ENCODE results near the gene HDAC4.

DNA sequence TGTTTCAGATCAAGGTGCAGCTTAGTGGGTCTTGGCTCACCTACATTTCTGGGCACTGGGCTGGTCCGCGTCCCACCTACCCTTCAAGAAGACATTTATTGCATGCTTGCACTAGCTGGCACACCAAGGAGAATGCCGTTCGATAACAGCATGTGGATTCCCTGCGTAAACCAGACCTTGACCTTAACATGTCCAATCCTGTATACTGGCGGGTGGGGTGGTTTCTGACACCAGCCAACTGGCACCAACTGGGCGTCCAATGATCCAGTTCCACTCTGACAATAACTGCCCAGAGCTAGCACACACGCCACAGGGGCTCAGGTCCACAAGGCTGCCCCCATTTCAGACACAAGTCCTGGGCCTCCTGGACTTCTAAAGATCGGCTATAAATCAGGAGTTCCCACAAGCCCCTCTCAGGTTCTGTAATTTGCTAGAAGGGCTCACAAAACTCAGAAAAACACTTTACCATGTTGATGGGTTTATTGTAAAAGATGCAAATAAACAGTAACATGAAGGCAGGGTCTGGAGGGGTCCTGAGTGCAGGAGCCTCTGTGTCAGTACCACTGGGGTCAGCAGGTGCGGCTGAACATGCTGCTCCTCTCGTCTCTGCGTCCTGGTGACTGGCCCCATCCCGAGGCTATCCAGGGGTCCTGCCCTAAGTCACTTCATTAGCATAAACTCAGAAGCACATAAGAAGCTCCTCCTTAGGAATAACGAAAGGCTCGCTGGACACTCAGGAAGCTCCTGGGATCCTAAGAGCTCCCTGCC lies 161.8 kb downstream of the HDAC4 start:
- TF ChIP-seq POLR2G (IDR thresholded peaks at IDR 0.05; ENCODE audit: low read depth, low read length) (no peak), POLR2AphosphoS5 (IDR thresholded peaks at IDR 0.05; ENCODE audit: control insufficient read depth, insufficient read depth, low read depth, low read length) (no peak), CBFB (CRISPR knock-in tag; IDR thresholded peaks at IDR 0.05) (no peak)
- TF ChIP-seq, protein P1, sequence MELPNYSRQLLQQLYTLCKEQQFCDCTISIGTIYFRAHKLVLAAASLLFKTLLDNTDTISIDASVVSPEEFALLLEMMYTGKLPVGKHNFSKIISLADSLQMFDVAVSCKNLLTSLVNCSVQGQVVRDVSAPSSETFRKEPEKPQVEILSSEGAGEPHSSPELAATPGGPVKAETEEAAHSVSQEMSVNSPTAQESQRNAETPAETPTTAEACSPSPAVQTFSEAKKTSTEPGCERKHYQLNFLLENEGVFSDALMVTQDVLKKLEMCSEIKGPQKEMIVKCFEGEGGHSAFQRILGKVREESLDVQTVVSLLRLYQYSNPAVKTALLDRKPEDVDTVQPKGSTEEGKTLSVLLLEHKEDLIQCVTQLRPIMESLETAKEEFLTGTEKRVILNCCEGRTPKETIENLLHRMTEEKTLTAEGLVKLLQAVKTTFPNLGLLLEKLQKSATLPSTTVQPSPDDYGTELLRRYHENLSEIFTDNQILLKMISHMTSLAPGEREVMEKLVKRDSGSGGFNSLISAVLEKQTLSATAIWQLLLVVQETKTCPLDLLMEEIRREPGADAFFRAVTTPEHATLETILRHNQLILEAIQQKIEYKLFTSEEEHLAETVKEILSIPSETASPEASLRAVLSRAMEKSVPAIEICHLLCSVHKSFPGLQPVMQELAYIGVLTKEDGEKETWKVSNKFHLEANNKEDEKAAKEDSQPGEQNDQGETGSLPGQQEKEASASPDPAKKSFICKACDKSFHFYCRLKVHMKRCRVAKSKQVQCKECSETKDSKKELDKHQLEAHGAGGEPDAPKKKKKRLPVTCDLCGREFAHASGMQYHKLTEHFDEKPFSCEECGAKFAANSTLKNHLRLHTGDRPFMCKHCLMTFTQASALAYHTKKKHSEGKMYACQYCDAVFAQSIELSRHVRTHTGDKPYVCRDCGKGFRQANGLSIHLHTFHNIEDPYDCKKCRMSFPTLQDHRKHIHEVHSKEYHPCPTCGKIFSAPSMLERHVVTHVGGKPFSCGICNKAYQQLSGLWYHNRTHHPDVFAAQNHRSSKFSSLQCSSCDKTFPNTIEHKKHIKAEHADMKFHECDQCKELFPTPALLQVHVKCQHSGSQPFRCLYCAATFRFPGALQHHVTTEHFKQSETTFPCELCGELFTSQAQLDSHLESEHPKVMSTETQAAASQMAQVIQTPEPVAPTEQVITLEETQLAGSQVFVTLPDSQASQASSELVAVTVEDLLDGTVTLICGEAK (IDR thresholded peaks at IDR 0.05): no peak
- TF ChIP-seq, protein P1 (CRISPR knock-in tag; IDR thresholded peaks at IDR 0.05): no peak
